ENCODE results near the gene MCM5.
"Not testable (repeated sequence)": the region's sequence is repeated elsewhere in the genome, so short reads cannot be mapped to it uniquely, and the experiment has no call there.

MCM5 gene

GRCh38 chr22:35470903-35471321 lies 71.0 kb downstream of the MCM5 start:
- H3K27ac ChIP-seq = no peak overlapping the region
- TF ChIP-seq ZFX (IDR thresholded peaks at IDR 0.05) (no peak), CTCF (conservative IDR thresholded peaks at IDR 0.05) (no peak)

- H3K27ac ChIP-seq = not testable (repeated sequence)
These were observed 71.6 kb downstream of the MCM5 start for GRCh38 chr22:35471566-35471965.

- no peak overlapping the region for H3K27ac ChIP-seq
- TF ChIP-seq CTCF (conservative IDR thresholded peaks at IDR 0.05) (no peak), ZFX (IDR thresholded peaks at IDR 0.05) (no peak)
These were observed 72.5 kb downstream of the MCM5 start for GRCh38 chr22:35472488-35472887.

GRCh38 chr22:35473971-35474370 lies 74.0 kb downstream of the MCM5 start:
- TF ChIP-seq ZFX (IDR thresholded peaks at IDR 0.05) (no peak), CTCF (conservative IDR thresholded peaks at IDR 0.05) (no peak)
- no peak overlapping the region for H3K27ac ChIP-seq

All from C4-2B (cell line).